Caco-2 (cell line): ENCODE results near the gene SPACA5B. TPM values are rescaled to one million over a fixed set of nuclear protein-coding genes. Genes with fewer than 3 reads are reported as not detected.
"Not testable (repeated sequence)": the region's sequence is repeated elsewhere in the genome, so short reads cannot be mapped to it uniquely, and the experiment has no call there.

Source experiments
- BruUV-seq: library from RNA; stranded (reverse); fragments of 400-500 nt; replicated peaks from 2 replicates; lab custom pipeline; 2021; lab: Mats Ljungman, UMichigan
- CTCF ChIA-PET: fragments of 300-600 bp; sonication (Branson Sonifier 250); formaldehyde crosslinking; loops from one replicate; lab custom pipeline; 2022; ENCODE audit warnings: antibody characterized with exemption; lab: Charles Lee
- POLR2A ChIA-PET: fragments of 300-600 bp; sonication (Branson Sonifier 250); formaldehyde crosslinking; loops from one replicate; lab custom pipeline; 2022; ENCODE audit warnings: antibody characterized with exemption; lab: Charles Lee
- DNase-seq, 2 experiments: peaks; one replicate each; pipeline versions ENCODE4 v3.0.0 to v3.0.0-alpha.2; 2020 to 2022
- H3K27me3 ChIP-seq: replicated peaks from 2 replicates; pipeline ENCODE4 v1.6.0; 2011; ENCODE audit warnings: low read length; ENCODE audit not compliant: control insufficient read depth, insufficient read depth
- H3K36me3 ChIP-seq: 2 replicates; pipeline ENCODE4 v1.5.1; 2011; ENCODE audit warnings: low read length; ENCODE audit not compliant: control insufficient read depth, insufficient read depth
- H3K4me1 ChIP-seq: fragments of 250-450 bp; sonication (Bioruptor Pico); 2 replicates; pipeline ENCODE4 v1.5.1; 2020; ENCODE audit warnings: mild to moderate bottlenecking
- H3K4me3 ChIP-seq: 2 replicates; pipeline ENCODE4 v1.5.1; 2011; ENCODE audit warnings: low read depth, mild to moderate bottlenecking, control low read depth, low read length
- H3K9me3 ChIP-seq: fragments of 250-450 bp; sonication (Bioruptor Pico); 2 replicates; pipeline ENCODE4 v1.5.1; 2020; ENCODE audit warnings: mild to moderate bottlenecking, moderate library complexity
- H3K27ac Mint-ChIP-seq: one replicate; pipeline ENCODE4 v1.8.0; 2022; ENCODE audit warnings: mixed read lengths; ENCODE audit not compliant: unreplicated experiment
- H3K27me3 Mint-ChIP-seq: one replicate; pipeline ENCODE4 v1.8.0; 2022; ENCODE audit warnings: mixed read lengths; ENCODE audit not compliant: insufficient read depth, unreplicated experiment
- H3K36me3 Mint-ChIP-seq: one replicate; pipeline ENCODE4 v1.8.0; 2022; ENCODE audit warnings: mild to moderate bottlenecking, mixed read lengths; ENCODE audit not compliant: insufficient read depth, unreplicated experiment
- H3K4me1 Mint-ChIP-seq: one replicate; pipeline ENCODE4 v1.8.0; 2022; ENCODE audit warnings: low read depth, mixed read lengths; ENCODE audit not compliant: unreplicated experiment
- H3K4me3 Mint-ChIP-seq: one replicate; pipeline ENCODE4 v1.8.0; 2022; ENCODE audit warnings: mild to moderate bottlenecking, moderate library complexity, mixed read lengths; ENCODE audit not compliant: unreplicated experiment
- H3K9me3 Mint-ChIP-seq: one replicate; pipeline ENCODE4 v1.8.0; 2022; ENCODE audit warnings: mixed read lengths; ENCODE audit not compliant: unreplicated experiment
- CTCF ChIP-seq, 2 experiments: fragments of 200-600 bp in 1 of 2; IDR thresholded peaks; 1 replicate in 1 of 2; 2 replicates in 1 of 2; pipeline versions ENCODE4 v1.5.1 to v1.8.0; 2011 to 2022; ENCODE audit warnings: antibody characterized with exemption in 1 of 2, control low read depth in 1 of 2, inconsistent platforms in 1 of 2, low read depth in 1 of 2, low read length in 1 of 2, mild to moderate bottlenecking in 1 of 2, moderate library complexity in 1 of 2; ENCODE audit not compliant: insufficient read depth in 1 of 2, severe bottlenecking in 1 of 2, unreplicated experiment in 1 of 2
- intact Hi-C: fragments of 100-400 bp; cut with micrococcal nuclease; formaldehyde crosslinking; loops from one replicate; pipeline ENCODE4 v1.10.0; 2022; ENCODE audit not compliant: unreplicated experiment
- total RNA-seq: library from RNA; stranded (reverse); gene quantifications from 2 replicates; pipeline ENCODE4 v1.2.3, GENCODE V29; 2022

Gene SPACA5B
- total RNA-seq, 1 experiment from 2014 or later = not detected

GRCh38 chrX:48154796-48155195 lies 24.4 kb downstream of the SPACA5B start:
- no peaks in the 10 kb centered on the region for H3K9me3 ChIP-seq
- no peaks in the 10 kb centered on the region for H3K27me3 ChIP-seq
- H3K27ac Mint-ChIP-seq = no peak overlapping the region
- POLR2A ChIA-PET = no interaction called here
- BruUV-seq = no TSS peak
- TF ChIP-seq CTCF (IDR thresholded peaks at IDR 0.05; ENCODE audit: insufficient read depth in 1 of 2, low read depth in 1 of 2, low read length in 1 of 2, severe bottlenecking in 1 of 2, unreplicated experiment in 1 of 2) = no peak
- no peaks in the 10 kb centered on the region for H3K36me3 Mint-ChIP-seq
- H3K27me3 Mint-ChIP-seq = no peaks in the 10 kb centered on the region
- intact Hi-C loops = no loop called here
- no peaks in the 10 kb centered on the region for H3K4me1 Mint-ChIP-seq
- CTCF ChIA-PET = no interaction called here
- no peak for DNase-seq
- H3K9me3 Mint-ChIP-seq = no peaks in the 10 kb centered on the region
- no peak overlapping the region for H3K4me3 Mint-ChIP-seq
- no peaks in the 10 kb centered on the region for H3K4me1 ChIP-seq
- H3K4me3 ChIP-seq = no peak overlapping the region
- no peaks in the 10 kb centered on the region for H3K36me3 ChIP-seq

GRCh38 chrX:48156014-48156413 lies 25.6 kb downstream of the SPACA5B start:
- no peak overlapping the region for H3K4me3 Mint-ChIP-seq
- no peaks in the 10 kb centered on the region for H3K27me3 Mint-ChIP-seq
- no peaks in the 10 kb centered on the region for H3K36me3 Mint-ChIP-seq
- POLR2A ChIA-PET = no interaction called here
- intact Hi-C loops = no loop called here
- BruUV-seq = no TSS peak
- H3K4me1 Mint-ChIP-seq = no peaks in the 10 kb centered on the region
- no peaks in the 10 kb centered on the region for H3K9me3 Mint-ChIP-seq
- Histone ChIP-seq H3K27me3 (no peaks in the 10 kb centered on the region), H3K4me1 (no peaks in the 10 kb centered on the region), H3K9me3 (no peaks in the 10 kb centered on the region), H3K36me3 (no peaks in the 10 kb centered on the region), H3K4me3 (no peak overlapping the region)
- no peak overlapping the region for H3K27ac Mint-ChIP-seq
- CTCF ChIA-PET = no interaction called here
- TF ChIP-seq CTCF (IDR thresholded peaks at IDR 0.05; ENCODE audit: insufficient read depth in 1 of 2, low read depth in 1 of 2, low read length in 1 of 2, severe bottlenecking in 1 of 2, unreplicated experiment in 1 of 2) = no peak
- no peak for DNase-seq

DNA sequence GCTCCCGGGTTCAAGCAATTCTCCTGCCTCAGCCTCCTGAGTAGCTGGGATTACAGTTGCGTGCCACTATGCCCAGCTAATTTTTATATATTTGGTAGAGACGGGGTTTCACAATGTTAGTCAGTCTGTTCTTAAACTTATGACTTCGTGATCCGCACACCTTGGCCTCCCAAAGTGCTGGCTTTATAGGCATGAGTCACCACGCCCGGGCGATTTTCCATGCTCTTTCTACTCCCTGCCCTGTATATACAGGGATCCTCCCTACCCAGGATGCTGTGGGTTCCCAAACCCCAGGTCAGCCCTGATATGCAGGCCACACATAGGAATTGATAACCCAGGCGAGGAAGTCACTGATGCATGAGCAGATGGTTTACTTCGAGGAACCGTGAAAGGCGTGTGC lies 34.8 kb downstream of the SPACA5B start:
- Mint-ChIP-seq H3K9me3 (no peaks in the 10 kb centered on the region), H3K36me3 (no peaks in the 10 kb centered on the region), H3K27me3 (peaks cover 3% of the 10 kb centered on the region), H3K4me3 (no peak overlapping the region), H3K4me1 (no peaks in the 10 kb centered on the region), H3K27ac (no peak overlapping the region)
- Histone ChIP-seq H3K27me3 (no peaks in the 10 kb centered on the region), H3K4me1 (no peaks in the 10 kb centered on the region), H3K9me3 (no peaks in the 10 kb centered on the region), H3K4me3 (no peak overlapping the region), H3K36me3 (no peaks in the 10 kb centered on the region)
- POLR2A ChIA-PET = no interaction called here
- CTCF ChIA-PET = no interaction called here
- DNase-seq = no peak
- no TSS peak for BruUV-seq
- intact Hi-C loops = no loop called here
- no peak for TF ChIP-seq CTCF (IDR thresholded peaks at IDR 0.05; ENCODE audit: insufficient read depth in 1 of 2, low read depth in 1 of 2, low read length in 1 of 2, severe bottlenecking in 1 of 2, unreplicated experiment in 1 of 2)

- H3K27me3 ChIP-seq, DNase-seq, H3K27ac Mint-ChIP-seq, H3K4me3 ChIP-seq, H3K4me1 Mint-ChIP-seq, H3K9me3 Mint-ChIP-seq, POLR2A ChIA-PET, H3K36me3 Mint-ChIP-seq, H3K4me1 ChIP-seq, H3K27me3 Mint-ChIP-seq, H3K9me3 ChIP-seq, CTCF ChIA-PET, H3K36me3 ChIP-seq, H3K4me3 Mint-ChIP-seq, intact Hi-C loops, BruUV-seq: not testable (repeated sequence)
Measured at GRCh38 chrX:48166322-48166721, 35.9 kb downstream of the SPACA5B start.
